ENCODE results near the gene SUSD1. TPM values are rescaled to one million over a fixed set of nuclear protein-coding genes. Genes with fewer than 3 reads are reported as not detected.
A peak's percentile ranks its signal among the peaks of the same experiment; 100 is the strongest.

SUSD1 gene
- total RNA-seq, 2 experiments from 2014 or later, result 0.32 TPM; not detected in 1

- Histone ChIP-seq H2AFZ (ENCODE audit: low read length) (no peak overlapping the region), H3K79me2 (ENCODE audit: insufficient read depth, low read depth, low read length) (no peaks in the 10 kb centered on the region), H3K9me3 (ENCODE audit: low read length) (no peaks in the 10 kb centered on the region), H3K9me2 (ENCODE audit: insufficient read depth, low read length) (no peaks in the 10 kb centered on the region), H3K4me1 (ENCODE audit: insufficient read depth, low read length, poor library complexity, severe bottlenecking) (no peaks in the 10 kb centered on the region), H3K27ac (ENCODE audit: low read depth, low read length, poor library complexity, severe bottlenecking) (no peak overlapping the region), H4K20me1 (ENCODE audit: insufficient read depth, low read length) (no peaks in the 10 kb centered on the region), H3K36me3 (ENCODE audit: insufficient read depth, low read length) (no peaks in the 10 kb centered on the region), H3K4me2 (ENCODE audit: low read length) (no peak overlapping the region), H3K4me3 (ENCODE audit: low read depth, low read length, poor library complexity, severe bottlenecking) (no peak overlapping the region)
- intact Hi-C loops (cut with micrococcal nuclease; ENCODE audit: unreplicated experiment), result no loop called here
- DNase-seq (ENCODE audit: low spot score), result peak; percentile 10
- no peak for TF ChIP-seq EZH2phosphoT487 (IDR thresholded peaks at IDR 0.05; ENCODE audit: borderline replicate concordance, low read depth, low read length)
- peak; percentile 36; the same call in 1 of the 2 replicates for TF ChIP-seq CTCF (conservative IDR thresholded peaks at IDR 0.05; ENCODE audit: low read length)
- BruUV-seq (replicated peaks), result no TSS peak
- POLR2A ChIA-PET, result interaction anchor here (0.6 to 1.8 kb wide), 4 partner anchors 11 to 652 kb away, joined by 3 to 5 read pairs (median 4); no protein-coding TSS in a partner anchor
- CTCF ChIA-PET (ENCODE audit: unreplicated experiment), result no interaction called here
Measured at GRCh38 chr9:112112941-112113681, 62.0 kb downstream of the SUSD1 start.

GRCh38 chr9:112112519-112112918 lies 62.6 kb downstream of the SUSD1 start:
- no peaks in the 10 kb centered on the region for H3K9me3 ChIP-seq (ENCODE audit: low read length)
- TF ChIP-seq CTCF (conservative IDR thresholded peaks at IDR 0.05; ENCODE audit: low read length) (no peak), EZH2phosphoT487 (IDR thresholded peaks at IDR 0.05; ENCODE audit: borderline replicate concordance, low read depth, low read length) (no peak)
- BruUV-seq (replicated peaks), result no TSS peak
- intact Hi-C loops (cut with micrococcal nuclease; ENCODE audit: unreplicated experiment), result no loop called here
- no peaks in the 10 kb centered on the region for H3K4me1 ChIP-seq (ENCODE audit: insufficient read depth, low read length, poor library complexity, severe bottlenecking)
- no peak overlapping the region for H3K4me3 ChIP-seq (ENCODE audit: low read depth, low read length, poor library complexity, severe bottlenecking)
- no peak overlapping the region for H3K4me2 ChIP-seq (ENCODE audit: low read length)
- H3K27ac ChIP-seq (ENCODE audit: low read depth, low read length, poor library complexity, severe bottlenecking), result no peak overlapping the region
- no peak for DNase-seq (ENCODE audit: low spot score)
- H3K36me3 ChIP-seq (ENCODE audit: insufficient read depth, low read length), result no peaks in the 10 kb centered on the region
- no peaks in the 10 kb centered on the region for H3K79me2 ChIP-seq (ENCODE audit: insufficient read depth, low read depth, low read length)
- POLR2A ChIA-PET, result interaction anchor here (0.7 to 1.8 kb wide), 2 partner anchors 10 to 652 kb away, joined by 3 to 5 read pairs; no protein-coding TSS in a partner anchor
- CTCF ChIA-PET (ENCODE audit: unreplicated experiment), result no interaction called here
- H4K20me1 ChIP-seq (ENCODE audit: insufficient read depth, low read length), result no peaks in the 10 kb centered on the region
- no peaks in the 10 kb centered on the region for H3K9me2 ChIP-seq (ENCODE audit: insufficient read depth, low read length)
- H2AFZ ChIP-seq (ENCODE audit: low read length), result no peak overlapping the region

- DNase-seq (ENCODE audit: low spot score), result no peak
- Histone ChIP-seq H3K4me2 (ENCODE audit: low read length) (no peak overlapping the region), H3K36me3 (ENCODE audit: insufficient read depth, low read length) (no peaks in the 10 kb centered on the region), H3K9me2 (ENCODE audit: insufficient read depth, low read length) (no peaks in the 10 kb centered on the region), H4K20me1 (ENCODE audit: insufficient read depth, low read length) (no peaks in the 10 kb centered on the region), H2AFZ (ENCODE audit: low read length) (no peak overlapping the region), H3K4me1 (ENCODE audit: insufficient read depth, low read length, poor library complexity, severe bottlenecking) (no peaks in the 10 kb centered on the region), H3K4me3 (ENCODE audit: low read depth, low read length, poor library complexity, severe bottlenecking) (no peak overlapping the region), H3K27ac (ENCODE audit: low read depth, low read length, poor library complexity, severe bottlenecking) (no peak overlapping the region), H3K79me2 (ENCODE audit: insufficient read depth, low read depth, low read length) (no peaks in the 10 kb centered on the region), H3K9me3 (ENCODE audit: low read length) (no peaks in the 10 kb centered on the region)
- TF ChIP-seq EZH2phosphoT487 (IDR thresholded peaks at IDR 0.05; ENCODE audit: borderline replicate concordance, low read depth, low read length), result no peak
- CTCF ChIA-PET (ENCODE audit: unreplicated experiment), result no interaction called here
- intact Hi-C loops (cut with micrococcal nuclease; ENCODE audit: unreplicated experiment), result no loop called here
- no TSS peak for BruUV-seq (replicated peaks)
- POLR2A ChIA-PET, result interaction anchor here (0.7 to 1.5 kb wide), 2 partner anchors 10 to 745 kb away, joined by 3 to 6 read pairs; no protein-coding TSS in a partner anchor
Measured at GRCh38 chr9:112111461-112111860, 63.6 kb downstream of the SUSD1 start.
